ENCODE measurements around the gene YAF2.
"Not testable (repeated sequence)": the region's sequence is repeated elsewhere in the genome, so short reads cannot be mapped to it uniquely, and the experiment has no call there.

DNA sequence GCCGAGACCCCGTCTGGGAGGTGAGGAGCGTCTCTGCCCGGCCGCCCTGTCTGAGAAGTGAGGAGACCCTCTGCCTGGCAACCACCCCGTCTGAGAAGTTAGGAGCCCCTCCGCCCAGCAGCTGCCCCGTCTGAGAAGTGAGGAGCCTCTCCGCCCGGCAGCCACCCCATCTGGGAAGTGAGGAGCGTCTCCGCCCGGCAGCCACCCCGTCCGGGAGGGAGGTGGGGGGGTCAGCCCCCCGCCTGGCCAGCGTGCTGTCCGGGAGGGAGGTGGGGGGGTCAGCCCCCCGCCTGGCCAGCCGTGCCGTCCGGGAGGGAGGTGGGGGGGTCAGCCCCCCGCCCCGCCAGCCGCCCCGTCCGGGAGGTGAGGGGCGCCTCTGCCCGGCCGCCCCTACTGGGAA, 10.5 kb downstream of the YAF2 start:
- TF ChIP-seq, protein P1, sequence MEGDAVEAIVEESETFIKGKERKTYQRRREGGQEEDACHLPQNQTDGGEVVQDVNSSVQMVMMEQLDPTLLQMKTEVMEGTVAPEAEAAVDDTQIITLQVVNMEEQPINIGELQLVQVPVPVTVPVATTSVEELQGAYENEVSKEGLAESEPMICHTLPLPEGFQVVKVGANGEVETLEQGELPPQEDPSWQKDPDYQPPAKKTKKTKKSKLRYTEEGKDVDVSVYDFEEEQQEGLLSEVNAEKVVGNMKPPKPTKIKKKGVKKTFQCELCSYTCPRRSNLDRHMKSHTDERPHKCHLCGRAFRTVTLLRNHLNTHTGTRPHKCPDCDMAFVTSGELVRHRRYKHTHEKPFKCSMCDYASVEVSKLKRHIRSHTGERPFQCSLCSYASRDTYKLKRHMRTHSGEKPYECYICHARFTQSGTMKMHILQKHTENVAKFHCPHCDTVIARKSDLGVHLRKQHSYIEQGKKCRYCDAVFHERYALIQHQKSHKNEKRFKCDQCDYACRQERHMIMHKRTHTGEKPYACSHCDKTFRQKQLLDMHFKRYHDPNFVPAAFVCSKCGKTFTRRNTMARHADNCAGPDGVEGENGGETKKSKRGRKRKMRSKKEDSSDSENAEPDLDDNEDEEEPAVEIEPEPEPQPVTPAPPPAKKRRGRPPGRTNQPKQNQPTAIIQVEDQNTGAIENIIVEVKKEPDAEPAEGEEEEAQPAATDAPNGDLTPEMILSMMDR (IDR thresholded peaks at IDR 0.05) = not testable (repeated sequence)
- not testable (repeated sequence) for TF ChIP-seq EZH2 (IDR thresholded peaks at IDR 0.05; ENCODE audit: borderline replicate concordance, insufficient read depth, low read depth, low read length, poor library complexity, severe bottlenecking)
